Thoracic aorta (tissue), 2 donors: ENCODE results near the gene CTU2. TPM values are rescaled to one million over a fixed set of nuclear protein-coding genes. Genes with fewer than 3 reads are reported as not detected.

Source experiments
- ATAC-seq: fragments of 150-250 bp; one replicate; pipeline ENCODE4 v1.8.0; 2017; ENCODE audit warnings: low read depth; ENCODE audit not compliant: insufficient number of reproducible peaks, low FRiP score
- DNase-seq: peaks from one replicate; pipeline ENCODE4 v3.0.0-alpha.2; 2020; ENCODE audit warnings: low spot score
- H3K27ac ChIP-seq, 2 donors: fragments of 200-600 bp; sonication (generic); 1 replicate in 1 of 2; 2 replicates in 1 of 2; pipeline ENCODE4 v1.5.1; 2016; ENCODE audit warnings: mild to moderate bottlenecking in 2 of 2, moderate library complexity in 2 of 2
- H3K27me3 ChIP-seq: fragments of 200-600 bp; sonication (generic); replicated peaks from 2 replicates; pipeline ENCODE4 v1.6.0; 2016; ENCODE audit warnings: mild to moderate bottlenecking; ENCODE audit not compliant: insufficient read depth
- H3K36me3 ChIP-seq: fragments of 200-600 bp; sonication (generic); one replicate; pipeline ENCODE4 v1.5.1; 2016
- H3K4me1 ChIP-seq, 2 donors: fragments of 200-600 bp; sonication (generic); 1 replicate in 1 of 2; 2 replicates in 1 of 2; pipeline versions ENCODE4 v1.5.1 to v1.6.0; 2016; ENCODE audit warnings: low read depth in 2 of 2, mild to moderate bottlenecking in 1 of 2; ENCODE audit not compliant: control insufficient read depth in 1 of 2
- H3K4me3 ChIP-seq: fragments of 200-600 bp; sonication (generic); 2 replicates; pipeline ENCODE4 v1.5.1; 2016; ENCODE audit warnings: mild to moderate bottlenecking
- H3K9me3 ChIP-seq: fragments of 200-600 bp; sonication (generic); 2 replicates; pipeline ENCODE4 v1.5.1; 2016
- CTCF ChIP-seq: fragments of 200-600 bp; sonication (generic); IDR thresholded peaks from one replicate; pipeline ENCODE4 v1.5.1; 2019; ENCODE audit warnings: antibody characterized with exemption
- total RNA-seq, 2 donors: library from RNA; depleted of rRNA; stranded (reverse); fragments of >200 nt; gene quantifications; one replicate each; pipeline versions ENCODE4 v1.1.0 to v1.2.3, GENCODE V29; 2016

CTU2 gene
- total RNA-seq, 2 donors from 2014 or later, result 11.1 to 21.0 TPM

- Histone ChIP-seq H3K27me3 (no peaks in the 10 kb centered on the region), H3K4me1 (peaks cover 0 to 12% of the 10 kb centered on the region in 2 donors), H3K27ac (no peak overlapping the region), H3K4me3 (no peak overlapping the region), H3K9me3 (no peaks in the 10 kb centered on the region), H3K36me3 (peaks cover 14% of the 10 kb centered on the region)
- TF ChIP-seq CTCF, result no peak
- no peak for ATAC-seq
- no peak for DNase-seq
These were observed 33.1 kb downstream of the CTU2 start for GRCh38 chr16:88739139-88739976.

- Histone ChIP-seq H3K27ac (no peak overlapping the region), H3K4me3 (no peak overlapping the region), H3K36me3 (peaks cover 8% of the 10 kb centered on the region), H3K4me1 (peaks cover 0 to 15% of the 10 kb centered on the region in 2 donors), H3K9me3 (no peaks in the 10 kb centered on the region), H3K27me3 (no peaks in the 10 kb centered on the region)
- ATAC-seq, result no peak
- no peak for TF ChIP-seq CTCF
- no peak for DNase-seq
These were observed 33.8 kb downstream of the CTU2 start for GRCh38 chr16:88739977-88740726.

GRCh38 chr16:88740727-88741055, 34.4 kb downstream of the CTU2 start:
- peaks cover 0 to 15% of the 10 kb centered on the region in 2 donors for H3K4me1 ChIP-seq
- no peak for TF ChIP-seq CTCF
- no peaks in the 10 kb centered on the region for H3K9me3 ChIP-seq
- H3K36me3 ChIP-seq, result peaks cover 8% of the 10 kb centered on the region
- H3K4me3 ChIP-seq, result no peak overlapping the region
- H3K27me3 ChIP-seq, result no peaks in the 10 kb centered on the region
- H3K27ac ChIP-seq, result no peak overlapping the region
- ATAC-seq (no peak), DNase-seq (no peak)

GRCh38 chr16:88741368-88741767, 35.1 kb downstream of the CTU2 start:
- Histone ChIP-seq H3K27me3 (no peaks in the 10 kb centered on the region), H3K4me1 (peaks cover 0 to 15% of the 10 kb centered on the region in 2 donors), H3K4me3 (no peak overlapping the region), H3K36me3 (peaks cover 8% of the 10 kb centered on the region), H3K9me3 (no peaks in the 10 kb centered on the region), H3K27ac (no peak overlapping the region)
- DNase-seq (no peak), ATAC-seq (no peak)
- no peak for TF ChIP-seq CTCF

GRCh38 chr16:88742896-88743605, 36.7 kb downstream of the CTU2 start:
- no peak for DNase-seq
- H3K27me3 ChIP-seq, result no peaks in the 10 kb centered on the region
- no peak overlapping the region for H3K27ac ChIP-seq
- H3K9me3 ChIP-seq, result no peaks in the 10 kb centered on the region
- TF ChIP-seq CTCF, result no peak
- H3K4me3 ChIP-seq, result no peak overlapping the region
- H3K4me1 ChIP-seq, result peaks cover 0 to 16% of the 10 kb centered on the region in 2 donors
- no peak for ATAC-seq
- peaks cover 8% of the 10 kb centered on the region for H3K36me3 ChIP-seq
